Endodermal cell (in vitro differentiated cells): ENCODE measurements around the gene NUDCD3. TPM values are rescaled to one million over a fixed set of nuclear protein-coding genes. Genes with fewer than 3 reads are reported as not detected.

Source experiments
- DNase-seq: peaks from one replicate; pipeline ENCODE4 v3.0.0-alpha.2; 2017
- H3K27ac ChIP-seq: 2 replicates; pipeline ENCODE4 v1.5.1; 2013; ENCODE audit warnings: mild to moderate bottlenecking, low read depth, low read length, moderate library complexity
- H3K27me3 ChIP-seq: 2 replicates; pipeline ENCODE4 v1.6.1; 2013; ENCODE audit warnings: mild to moderate bottlenecking, low read length, moderate library complexity; ENCODE audit not compliant: insufficient read depth, control insufficient read depth, poor library complexity, severe bottlenecking
- H3K36me3 ChIP-seq: 2 replicates; pipeline ENCODE4 v1.7.0; 2013; ENCODE audit warnings: mild to moderate bottlenecking, low read length, moderate library complexity; ENCODE audit not compliant: control insufficient read depth, insufficient read depth
- H3K4me1 ChIP-seq: one replicate; pipeline ENCODE4 v1.7.0; 2013; ENCODE audit warnings: low read length; ENCODE audit not compliant: control insufficient read depth, insufficient read depth
- H3K4me3 ChIP-seq: 2 replicates; pipeline ENCODE4 v1.5.1; 2013; ENCODE audit warnings: mild to moderate bottlenecking, low read length, moderate library complexity
- H3K9ac ChIP-seq: 2 replicates; pipeline ENCODE4 v1.6.1; 2013; ENCODE audit warnings: mild to moderate bottlenecking, low read length, moderate library complexity; ENCODE audit not compliant: poor library complexity, severe bottlenecking; ENCODE audit errors: extremely low read depth
- H3K9me3 ChIP-seq: 2 replicates; pipeline ENCODE4 v1.6.1; 2013; ENCODE audit warnings: mild to moderate bottlenecking, low read length, moderate library complexity; ENCODE audit not compliant: control insufficient read depth
- H3K27ac Mint-ChIP-seq: 2 replicates; pipeline ENCODE4 v1.8.0; 2020; ENCODE audit warnings: mixed read lengths
- H3K27me3 Mint-ChIP-seq: 2 replicates; pipeline ENCODE4 v1.8.0; 2021; ENCODE audit warnings: mild to moderate bottlenecking, mixed read lengths; ENCODE audit not compliant: insufficient read depth
- H3K36me3 Mint-ChIP-seq: 2 replicates; pipeline ENCODE4 v1.8.0; 2020; ENCODE audit warnings: low read depth, mixed read lengths
- H3K4me1 Mint-ChIP-seq: 2 replicates; pipeline ENCODE4 v1.8.0; 2020; ENCODE audit warnings: mixed read lengths
- H3K4me3 Mint-ChIP-seq: 2 replicates; pipeline ENCODE4 v1.8.0; 2020; ENCODE audit warnings: mild to moderate bottlenecking, moderate library complexity, mixed read lengths
- H3K9me3 Mint-ChIP-seq: 2 replicates; pipeline ENCODE4 v1.8.0; 2020; ENCODE audit warnings: mild to moderate bottlenecking, mixed read lengths
- WGBS, 2 experiments: methylation state at CpG; one replicate each; pipeline versions ENCODE4 v1.1.5 to v1.1.7; 2013; ENCODE audit warnings: missing lambda C conversion rate in 2 of 2, mixed read lengths in 1 of 2; ENCODE audit not compliant: insufficient coverage in 1 of 2, insufficient read length in 1 of 2; 5-methylcytosine and 5-hydroxymethylcytosine counted together
- total RNA-seq, 2 donors: library from RNA; stranded (reverse); fragmentation: NEBNext Ultra II Directional in 1 of 2; extraction: Animal tissue kit (Norgen Biotek cat#: 25700) in 1 of 2; gene quantifications; 2 replicates in 1 of 2; 3 replicates in 1 of 2; pipeline ENCODE4 v1.2.1, GENCODE V29; 2021
- TF ChIP-seq, protein P1 (sequence below): fragments of 200-600 bp; sonication (generic); conservative IDR thresholded peaks from 2 replicates; pipeline ENCODE4 v1.5.0; 2021; ENCODE audit warnings: antibody characterized with exemption, mild to moderate bottlenecking

NUDCD3 gene
- total RNA-seq, 2 donors from 2014 or later, result 80.8 to 116 TPM

DNA sequence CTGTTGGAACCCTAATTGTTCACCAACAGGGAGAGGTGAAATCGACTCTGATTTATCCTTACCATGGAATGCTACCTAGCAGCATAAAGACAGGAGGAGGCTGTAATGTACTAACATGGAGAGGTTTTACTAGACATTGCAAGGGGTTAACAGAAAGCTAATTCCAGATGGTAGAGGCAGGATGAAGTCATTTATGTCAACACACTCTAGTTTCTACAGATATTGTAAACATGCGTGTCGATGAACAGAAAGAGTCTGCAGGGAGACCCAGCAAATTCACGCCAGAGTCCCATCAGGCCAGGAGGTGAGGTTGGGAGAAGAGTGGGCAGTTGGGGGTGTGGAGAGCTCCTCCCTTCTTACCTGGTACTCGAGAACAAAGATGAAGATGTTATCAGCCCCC, 43.6 kb upstream of the NUDCD3 start:
- H3K36me3 Mint-ChIP-seq, result no peaks in the 10 kb centered on the region
- H3K4me1 Mint-ChIP-seq, result no peaks in the 10 kb centered on the region
- no peak overlapping the region for H3K27ac Mint-ChIP-seq
- H3K9me3 ChIP-seq, result no peaks in the 10 kb centered on the region
- no peaks in the 10 kb centered on the region for H3K4me1 ChIP-seq
- H3K4me3 ChIP-seq, result no peak overlapping the region
- H3K27me3 ChIP-seq, result no peaks in the 10 kb centered on the region
- H3K4me3 Mint-ChIP-seq, result no peak overlapping the region
- no peaks in the 10 kb centered on the region for H3K9me3 Mint-ChIP-seq
- no peak overlapping the region for H3K27ac ChIP-seq
- TF ChIP-seq, protein P1, sequence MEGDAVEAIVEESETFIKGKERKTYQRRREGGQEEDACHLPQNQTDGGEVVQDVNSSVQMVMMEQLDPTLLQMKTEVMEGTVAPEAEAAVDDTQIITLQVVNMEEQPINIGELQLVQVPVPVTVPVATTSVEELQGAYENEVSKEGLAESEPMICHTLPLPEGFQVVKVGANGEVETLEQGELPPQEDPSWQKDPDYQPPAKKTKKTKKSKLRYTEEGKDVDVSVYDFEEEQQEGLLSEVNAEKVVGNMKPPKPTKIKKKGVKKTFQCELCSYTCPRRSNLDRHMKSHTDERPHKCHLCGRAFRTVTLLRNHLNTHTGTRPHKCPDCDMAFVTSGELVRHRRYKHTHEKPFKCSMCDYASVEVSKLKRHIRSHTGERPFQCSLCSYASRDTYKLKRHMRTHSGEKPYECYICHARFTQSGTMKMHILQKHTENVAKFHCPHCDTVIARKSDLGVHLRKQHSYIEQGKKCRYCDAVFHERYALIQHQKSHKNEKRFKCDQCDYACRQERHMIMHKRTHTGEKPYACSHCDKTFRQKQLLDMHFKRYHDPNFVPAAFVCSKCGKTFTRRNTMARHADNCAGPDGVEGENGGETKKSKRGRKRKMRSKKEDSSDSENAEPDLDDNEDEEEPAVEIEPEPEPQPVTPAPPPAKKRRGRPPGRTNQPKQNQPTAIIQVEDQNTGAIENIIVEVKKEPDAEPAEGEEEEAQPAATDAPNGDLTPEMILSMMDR, result no peak
- no peaks in the 10 kb centered on the region for H3K36me3 ChIP-seq
- H3K9ac ChIP-seq, result no peak overlapping the region
- H3K27me3 Mint-ChIP-seq, result peaks cover 2% of the 10 kb centered on the region
- no peak for DNase-seq
- 89 to 100% methylated on average over 4 to 5 of the region's 5 CpGs for WGBS, 2 experiments

DNA sequence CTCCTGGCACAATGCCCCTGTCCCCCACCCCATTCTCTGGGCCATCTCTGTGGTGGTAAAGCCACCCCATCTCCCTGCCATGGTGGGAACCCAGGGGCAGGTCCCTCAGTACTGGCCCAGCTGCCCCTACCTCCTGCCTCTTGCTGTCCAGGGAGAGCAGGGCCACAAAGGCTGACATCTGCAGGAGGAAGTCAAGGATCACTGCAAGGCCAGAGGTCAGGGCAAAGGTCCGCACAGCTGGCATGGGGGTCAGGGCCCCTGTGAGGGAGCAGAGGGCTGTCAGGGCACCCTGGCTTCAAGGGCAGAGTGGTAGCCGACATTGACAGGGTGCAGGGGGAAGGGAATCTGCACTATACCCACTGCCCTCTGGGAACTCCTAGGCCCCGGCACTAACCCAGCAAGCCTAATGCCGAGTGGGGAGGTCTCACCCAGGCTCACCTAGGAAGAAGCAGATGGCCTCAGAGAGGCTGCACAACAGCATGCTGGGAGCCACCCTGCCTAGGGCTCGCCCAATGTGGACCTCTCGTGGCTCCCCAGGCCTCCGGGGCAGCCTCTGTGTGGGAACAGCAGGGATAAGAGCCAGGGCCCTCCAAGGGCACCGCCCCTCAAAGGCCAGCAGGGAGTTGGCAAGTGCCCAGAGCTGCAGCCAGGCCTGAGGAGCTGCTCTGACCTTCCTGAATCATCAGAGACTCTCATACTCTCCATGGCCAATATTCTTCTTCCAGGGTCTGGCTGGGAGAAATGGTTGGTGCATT, 43.0 kb upstream of the NUDCD3 start:
- TF ChIP-seq, protein P1, result no peak
- no peak overlapping the region for H3K4me3 Mint-ChIP-seq
- H3K27me3 Mint-ChIP-seq, result peaks cover 2% of the 10 kb centered on the region
- 88 to 91% methylated on average over 6 to 8 of the region's 8 CpGs for WGBS, 2 experiments
- Histone ChIP-seq H3K4me1 (no peaks in the 10 kb centered on the region), H3K36me3 (no peaks in the 10 kb centered on the region), H3K27ac (no peak overlapping the region), H3K9ac (no peak overlapping the region), H3K9me3 (no peaks in the 10 kb centered on the region), H3K4me3 (no peak overlapping the region), H3K27me3 (no peaks in the 10 kb centered on the region)
- H3K27ac Mint-ChIP-seq, result no peak overlapping the region
- no peaks in the 10 kb centered on the region for H3K9me3 Mint-ChIP-seq
- H3K4me1 Mint-ChIP-seq, result no peaks in the 10 kb centered on the region
- H3K36me3 Mint-ChIP-seq, result no peaks in the 10 kb centered on the region
- no peak for DNase-seq

DNA sequence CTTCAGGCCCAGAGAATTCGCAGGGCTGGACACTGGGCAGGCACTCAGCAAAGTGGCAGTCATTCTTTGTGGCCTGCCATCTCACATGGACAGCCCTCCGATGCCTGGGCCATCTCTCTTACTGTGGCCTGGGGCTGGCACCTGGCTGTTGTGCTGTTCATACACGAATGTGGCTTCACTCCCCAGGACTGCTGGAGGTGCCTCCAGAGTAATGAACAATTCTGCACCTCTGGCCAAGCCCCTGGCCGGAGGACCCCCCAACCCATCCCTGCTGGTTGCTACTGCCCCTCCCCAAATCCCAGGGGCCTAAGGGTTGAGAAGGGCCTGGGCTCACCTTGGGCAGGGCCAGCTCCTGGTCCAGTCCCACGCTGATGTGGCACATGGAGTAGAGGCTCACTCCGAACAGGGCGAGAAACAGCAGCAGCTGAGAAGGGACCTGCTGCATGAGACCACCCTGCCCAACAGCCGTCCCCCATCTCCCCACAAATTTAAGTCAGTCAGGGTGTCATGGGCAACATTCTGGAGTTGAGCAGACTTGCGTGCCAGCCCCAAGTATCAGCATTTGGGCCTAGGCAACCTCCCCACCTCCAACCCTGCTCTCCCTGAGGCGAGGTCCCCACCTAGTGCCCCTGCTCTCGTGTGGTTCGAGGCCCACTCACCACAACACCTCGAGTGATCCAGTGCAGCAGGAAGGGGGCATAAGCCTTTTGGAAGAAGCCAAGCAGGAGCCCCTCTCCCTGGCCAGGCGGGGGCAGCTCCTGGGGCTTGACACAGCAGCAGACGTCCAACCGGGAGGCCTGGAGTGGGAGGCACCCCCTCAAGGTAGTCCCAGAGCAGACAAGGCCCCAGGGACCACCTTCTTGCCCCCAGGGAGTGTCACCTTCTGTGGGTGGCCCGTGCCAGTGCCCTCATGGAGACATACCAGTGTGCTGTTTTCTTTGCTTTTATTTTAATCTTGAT, 41.2 kb upstream of the NUDCD3 start:
- TF ChIP-seq, protein P1, result no peak

More for the DNA sequence above, 41.2 kb upstream of the NUDCD3 start:
- no peak for DNase-seq
- Mint-ChIP-seq H3K9me3 (peaks cover 8% of the 10 kb centered on the region), H3K27ac (no peak overlapping the region), H3K36me3 (no peaks in the 10 kb centered on the region), H3K27me3 (peaks cover 4% of the 10 kb centered on the region), H3K4me1 (no peaks in the 10 kb centered on the region), H3K4me3 (no peak overlapping the region)
- H3K9me3 ChIP-seq, result no peaks in the 10 kb centered on the region
- H3K27me3 ChIP-seq, result no peaks in the 10 kb centered on the region
- no peaks in the 10 kb centered on the region for H3K4me1 ChIP-seq
- H3K36me3 ChIP-seq, result no peaks in the 10 kb centered on the region
- H3K9ac ChIP-seq, result no peak overlapping the region
- WGBS, 2 experiments, result 88 to 100% methylated on average over 6 to 17 of the region's 17 CpGs
- no peak overlapping the region for H3K27ac ChIP-seq
- no peak overlapping the region for H3K4me3 ChIP-seq
